Erythroblast (primary cell): ENCODE data around the gene PCBP3.

Experiments used
- DNase-seq, 2 experiments: peaks; one replicate each; lab custom pipeline; 2025; lab: John Stamatoyannopoulos, UW
- GATA1 ChIP-seq: IDR thresholded peaks from 2 replicates; pipeline ENCODE4 v1.6.1; 2011; ENCODE audit warnings: low read depth, mild to moderate bottlenecking, control low read depth, low read length, moderate library complexity
- POLR2A ChIP-seq: IDR thresholded peaks from 2 replicates; pipeline ENCODE4 v1.6.1; 2011; ENCODE audit warnings: mild to moderate bottlenecking, low read length

PCBP3 gene

GRCh38 chr21:45769294-45769693 is 125.8 kb downstream of the PCBP3 start:
- TF ChIP-seq POLR2A (no peak), GATA1 (no peak)

GRCh38 chr21:45769896-45770295 is 126.4 kb downstream of the PCBP3 start:
- no peak for DNase-seq
- TF ChIP-seq POLR2A = no peak
- no peak for TF ChIP-seq GATA1

More at GRCh38 chr21:45769294-45769693, 125.8 kb downstream of the PCBP3 start:
- DNase-seq = no peak

- no peak for TF ChIP-seq GATA1
- TF ChIP-seq POLR2A = no peak
- no peak for DNase-seq
These were observed 128.7 kb downstream of the PCBP3 start for GRCh38 chr21:45772180-45772579.

DNA sequence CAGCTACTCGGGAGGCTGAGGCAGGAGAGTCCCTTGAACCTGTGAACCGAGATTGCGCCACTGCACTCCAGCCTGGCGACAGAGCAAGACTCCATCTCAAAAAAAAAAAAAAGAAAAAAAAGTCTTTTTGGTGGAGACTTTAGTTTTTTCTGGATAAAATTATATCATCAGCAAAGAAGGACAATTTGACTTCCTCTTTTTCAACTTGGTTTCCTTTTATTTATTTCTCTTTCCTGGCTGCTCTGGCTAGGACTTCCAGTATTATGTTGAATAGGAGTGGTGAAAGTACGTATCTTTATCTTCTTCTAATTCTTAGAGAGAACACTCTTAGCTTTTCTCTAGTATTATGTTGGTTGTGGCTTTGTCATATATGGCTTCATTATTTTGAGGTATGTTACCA is 130.8 kb downstream of the PCBP3 start:
- no peak for TF ChIP-seq GATA1
- DNase-seq = no peak

GRCh38 chr21:45776971-45777370 is 133.4 kb downstream of the PCBP3 start:
- TF ChIP-seq POLR2A (no peak), GATA1 (no peak)
- DNase-seq = no peak

DNA sequence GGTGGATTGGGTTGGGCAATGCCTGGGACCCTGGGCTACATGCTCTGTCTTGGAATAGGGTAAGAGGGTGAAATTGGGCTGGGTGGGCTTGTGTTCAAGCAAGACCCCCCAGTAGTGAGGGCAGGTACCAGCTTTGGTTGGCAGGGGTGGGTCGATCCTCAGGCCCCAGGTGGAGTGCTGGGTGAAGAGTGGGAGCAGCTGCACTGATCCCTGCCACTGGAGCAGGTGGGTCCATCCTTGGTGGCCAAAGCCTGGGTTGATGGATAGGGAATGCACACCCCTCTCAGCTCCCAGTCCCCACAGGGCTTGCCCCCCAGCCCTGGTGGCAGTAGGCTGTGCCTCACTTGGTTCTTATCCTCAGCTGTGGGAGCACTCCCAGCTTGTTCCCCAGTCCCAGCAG is 135.2 kb downstream of the PCBP3 start:
- TF ChIP-seq POLR2A = no peak
- no peak for TF ChIP-seq GATA1

DNA sequence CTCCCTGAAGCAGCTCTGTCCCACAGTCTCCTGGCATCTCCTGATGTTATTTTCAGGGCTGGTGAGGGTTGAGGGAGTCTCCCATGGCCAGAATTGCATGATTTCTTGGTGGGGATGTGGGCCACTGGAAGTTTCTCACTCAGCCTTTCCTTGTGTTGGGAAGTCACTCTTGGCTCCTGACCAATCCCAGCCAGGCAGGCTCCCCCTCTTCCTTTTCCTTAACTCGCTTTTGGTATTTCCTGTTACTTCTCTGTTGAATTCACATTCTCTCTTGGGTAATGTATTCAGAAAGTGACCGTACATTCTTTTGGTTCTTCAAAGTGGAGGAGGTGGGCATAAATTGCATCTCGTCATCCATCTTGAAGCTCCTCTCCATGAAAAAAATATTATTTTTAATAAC is 135.7 kb downstream of the PCBP3 start:
- DNase-seq = no peak
- no peak for TF ChIP-seq POLR2A

More for the DNA sequence above, 135.2 kb downstream of the PCBP3 start:
- no peak for DNase-seq

GRCh38 chr21:45780647-45781046 is 137.1 kb downstream of the PCBP3 start:
- DNase-seq = no peak
- TF ChIP-seq GATA1 (no peak), POLR2A (no peak)

DNA sequence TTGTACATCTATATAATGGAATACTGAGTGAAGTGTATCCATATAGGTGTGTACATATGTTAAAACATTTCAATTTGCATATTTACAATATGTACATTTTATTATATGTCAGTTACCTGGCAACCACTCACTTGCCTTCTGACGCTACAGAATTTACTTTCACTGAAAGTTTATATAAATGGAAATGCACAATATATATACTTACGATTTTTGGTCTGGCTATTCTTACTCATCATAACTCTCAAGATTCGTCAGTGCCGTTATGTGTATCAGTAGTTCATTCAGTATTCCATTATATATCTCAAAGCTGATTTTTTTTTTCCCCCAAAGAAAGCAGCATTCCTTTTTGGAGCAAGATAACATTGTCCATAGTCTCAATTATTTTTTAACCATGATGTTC is 138.2 kb downstream of the PCBP3 start:
- TF ChIP-seq GATA1 = no peak
- no peak for TF ChIP-seq POLR2A
- no peak for DNase-seq

- no peak for DNase-seq
- no peak for TF ChIP-seq POLR2A
- no peak for TF ChIP-seq GATA1
These were observed 143.1 kb downstream of the PCBP3 start for GRCh38 chr21:45786660-45787059.

DNA sequence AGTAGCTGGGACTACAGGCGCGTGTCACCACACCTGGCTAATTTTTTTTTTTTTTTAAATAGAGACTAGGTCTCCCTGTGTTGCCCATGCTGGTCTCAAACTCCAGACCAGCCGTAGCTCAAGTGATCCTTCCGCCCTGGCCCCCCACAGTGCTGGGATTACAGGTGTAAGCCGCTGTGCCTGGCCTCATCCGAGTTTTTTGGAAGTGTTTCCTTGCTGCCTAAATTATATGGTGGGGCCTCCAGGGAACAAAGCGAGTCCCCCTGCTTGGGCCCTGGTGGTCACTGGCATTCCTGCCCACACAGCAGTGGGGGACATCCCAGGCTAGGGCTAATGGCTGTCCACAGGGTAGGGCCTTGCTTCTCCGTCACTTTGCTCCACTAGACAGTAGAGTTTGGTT is 143.8 kb downstream of the PCBP3 start:
- TF ChIP-seq POLR2A (no peak), GATA1 (no peak)
- no peak for DNase-seq

DNA sequence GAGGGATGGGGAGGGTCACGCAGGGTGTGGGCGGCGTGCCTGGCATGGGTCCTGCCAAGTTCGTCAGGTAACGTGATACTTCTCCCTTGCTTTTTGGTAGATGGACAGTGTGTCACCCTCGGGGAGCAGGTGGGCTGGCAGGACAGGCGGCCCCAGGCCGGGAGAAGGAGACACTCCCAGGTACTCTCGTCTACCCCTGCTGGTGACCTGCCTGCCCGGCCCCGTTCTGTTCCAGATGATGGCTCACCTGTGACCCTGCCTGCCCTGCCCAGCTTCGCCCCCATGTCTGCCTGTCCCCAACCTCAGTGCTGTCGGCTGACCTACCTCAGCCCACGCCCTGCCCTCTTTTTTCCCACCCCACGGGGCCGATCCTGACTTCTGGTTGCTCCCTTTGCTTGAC is 144.7 kb downstream of the PCBP3 start:
- DNase-seq = no peak
- no peak for TF ChIP-seq POLR2A
- no peak for TF ChIP-seq GATA1

DNA sequence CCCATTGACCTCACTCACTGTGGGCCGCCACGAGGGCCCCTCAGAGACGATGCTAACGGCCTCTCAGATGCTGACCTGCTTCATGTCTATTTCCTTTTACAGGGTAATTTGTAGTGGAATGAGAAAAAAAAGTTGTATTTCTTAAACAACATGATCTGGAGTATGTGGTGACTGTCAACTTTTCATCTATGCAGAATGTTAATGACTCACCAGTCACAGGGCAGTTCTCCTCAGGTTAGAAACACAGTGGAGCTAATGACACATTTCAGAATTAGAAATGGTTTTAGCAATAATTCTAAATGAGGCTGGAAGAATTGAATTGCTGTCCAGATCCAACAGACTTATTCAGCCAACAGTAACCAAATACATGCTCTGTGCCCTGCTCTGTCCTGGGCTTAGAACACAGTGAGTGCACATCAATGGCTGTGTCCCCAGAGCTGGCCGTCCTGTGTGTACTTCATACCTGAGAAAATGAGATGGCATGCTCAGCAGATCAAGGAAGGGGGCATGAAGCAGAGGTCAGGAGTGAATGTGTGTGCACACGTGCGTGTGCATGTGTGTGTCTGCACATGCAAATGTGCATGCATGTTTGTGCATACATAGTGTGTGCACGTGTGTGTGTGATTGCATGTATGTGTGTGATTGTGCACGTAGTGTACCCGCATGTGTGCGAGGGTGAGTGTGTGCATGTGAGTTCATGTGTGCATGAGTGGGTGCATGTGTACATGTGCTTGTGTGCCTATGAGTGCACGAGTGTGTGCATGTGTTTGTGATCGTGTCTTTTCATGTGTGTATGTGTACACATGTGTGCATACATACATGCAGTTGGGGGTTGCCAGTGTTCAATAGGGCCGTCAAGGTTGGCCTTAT is 145.3 kb downstream of the PCBP3 start:
- no peak for TF ChIP-seq GATA1
- TF ChIP-seq POLR2A = no peak
- no peak for DNase-seq

DNA sequence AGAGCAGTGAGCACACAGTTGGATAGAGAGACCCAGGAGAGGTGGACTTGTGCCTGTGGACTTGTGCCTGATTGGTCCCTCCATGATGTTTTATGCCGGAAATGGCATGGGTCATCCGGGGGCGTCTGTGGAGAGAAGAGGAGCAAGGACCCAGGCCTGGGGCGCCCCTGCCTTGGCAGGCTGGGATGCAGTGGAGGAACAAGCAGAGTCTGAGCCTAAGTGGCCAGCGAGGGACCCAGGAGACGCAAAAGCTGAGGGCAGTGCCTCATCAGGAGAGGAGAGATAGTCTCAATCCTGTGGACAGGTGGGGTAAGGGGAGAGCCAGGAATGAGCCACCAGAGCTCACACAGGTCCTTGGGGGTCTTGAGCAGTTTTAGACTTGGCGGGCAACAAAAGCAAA is 146.9 kb downstream of the PCBP3 start:
- DNase-seq = no peak
- TF ChIP-seq POLR2A (no peak), GATA1 (no peak)
